Astrocyte (in vitro differentiated cells and primary cell): Measurements from ENCODE around the gene RETREG2. TPM values are rescaled to one million over a fixed set of nuclear protein-coding genes. Genes with fewer than 3 reads are reported as not detected.
A peak's percentile ranks its signal among the peaks of the same experiment; 100 is the strongest.

Source experiments
- DNase-seq: peaks from one replicate; pipeline ENCODE4 v3.0.0-alpha.2; 2010; ENCODE audit warnings: low read depth
- FAIRE-seq: peaks from 2 replicates; lab custom pipeline; 2011; peaks lifted over from hg19 to GRCh38; lab: Jason Lieb, UNC
- H2AFZ ChIP-seq: 2 replicates; pipeline ENCODE4 v1.6.0; 2012; ENCODE audit warnings: low read depth, low read length, inconsistent platforms
- H3K27ac ChIP-seq: 2 replicates; pipeline ENCODE4 v1.5.1; 2011; ENCODE audit warnings: low read depth, low read length, inconsistent platforms
- H3K27me3 ChIP-seq: 2 replicates; pipeline ENCODE4 v1.6.0; 2011; ENCODE audit warnings: low read length, inconsistent platforms; ENCODE audit not compliant: insufficient read depth
- H3K36me3 ChIP-seq: 2 replicates; pipeline ENCODE4 v1.5.1; 2011; ENCODE audit warnings: low read length, inconsistent platforms; ENCODE audit not compliant: insufficient read depth
- H3K4me1 ChIP-seq: 2 replicates; pipeline ENCODE4 v1.5.1; 2011; ENCODE audit warnings: low read length, inconsistent platforms; ENCODE audit not compliant: insufficient read depth
- H3K4me2 ChIP-seq: 2 replicates; pipeline ENCODE4 v1.6.0; 2012; ENCODE audit warnings: low read length, inconsistent platforms
- H3K4me3 ChIP-seq: 2 replicates; pipeline ENCODE4 v1.5.1; 2011; ENCODE audit warnings: low read depth, mild to moderate bottlenecking, low read length, inconsistent platforms; ENCODE audit not compliant: insufficient read depth
- H3K79me2 ChIP-seq: 2 replicates; pipeline ENCODE4 v1.6.0; 2012; ENCODE audit warnings: mild to moderate bottlenecking, low read length, inconsistent platforms; ENCODE audit not compliant: insufficient read depth
- H3K9ac ChIP-seq: 2 replicates; pipeline ENCODE4 v1.6.0; 2012; ENCODE audit warnings: mild to moderate bottlenecking, low read length, inconsistent platforms
- H3K9me3 ChIP-seq: 2 replicates; pipeline ENCODE4 v1.5.1; 2012; ENCODE audit warnings: low read depth, mild to moderate bottlenecking, low read length, inconsistent platforms; ENCODE audit not compliant: insufficient read depth
- H4K20me1 ChIP-seq: 2 replicates; pipeline ENCODE4 v1.6.0; 2012; ENCODE audit warnings: low read length, inconsistent platforms; ENCODE audit not compliant: insufficient read depth
- H3K27ac Mint-ChIP-seq: one replicate; pipeline ENCODE4 v1.8.0; 2021; ENCODE audit warnings: mild to moderate bottlenecking, mixed read lengths; ENCODE audit not compliant: unreplicated experiment
- H3K27me3 Mint-ChIP-seq: one replicate; pipeline ENCODE4 v1.8.0; 2021; ENCODE audit warnings: low read depth, mixed read lengths; ENCODE audit not compliant: unreplicated experiment
- H3K36me3 Mint-ChIP-seq: one replicate; pipeline ENCODE4 v1.8.0; 2021; ENCODE audit warnings: low read depth, mixed read lengths; ENCODE audit not compliant: unreplicated experiment
- H3K4me1 Mint-ChIP-seq: one replicate; pipeline ENCODE4 v1.8.0; 2021; ENCODE audit warnings: low read depth, mixed read lengths; ENCODE audit not compliant: unreplicated experiment
- H3K4me3 Mint-ChIP-seq: one replicate; pipeline ENCODE4 v1.8.0; 2021; ENCODE audit warnings: mild to moderate bottlenecking, moderate library complexity, mixed read lengths; ENCODE audit not compliant: unreplicated experiment
- H3K9me3 Mint-ChIP-seq: one replicate; pipeline ENCODE4 v1.8.0; 2021; ENCODE audit warnings: mild to moderate bottlenecking, mixed read lengths; ENCODE audit not compliant: unreplicated experiment
- EZH2 ChIP-seq: IDR thresholded peaks from 2 replicates; pipeline ENCODE4 v1.6.1; 2012; ENCODE audit warnings: mild to moderate bottlenecking, low read length, inconsistent platforms; ENCODE audit not compliant: insufficient read depth
- total RNA-seq: library from RNA; stranded (reverse); gene quantifications from 2 replicates; pipeline ENCODE4 v1.2.1, GENCODE V29; 2021
- TF ChIP-seq, protein P1 (sequence below): IDR thresholded peaks from 2 replicates; pipeline ENCODE4 v1.5.1; 2011; ENCODE audit warnings: low read depth, mild to moderate bottlenecking, inconsistent platforms, low read length, moderate library complexity; ENCODE audit not compliant: insufficient read depth

The RETREG2 gene
- total RNA-seq, 1 donor from 2014 or later, result 54.8 TPM

DNA sequence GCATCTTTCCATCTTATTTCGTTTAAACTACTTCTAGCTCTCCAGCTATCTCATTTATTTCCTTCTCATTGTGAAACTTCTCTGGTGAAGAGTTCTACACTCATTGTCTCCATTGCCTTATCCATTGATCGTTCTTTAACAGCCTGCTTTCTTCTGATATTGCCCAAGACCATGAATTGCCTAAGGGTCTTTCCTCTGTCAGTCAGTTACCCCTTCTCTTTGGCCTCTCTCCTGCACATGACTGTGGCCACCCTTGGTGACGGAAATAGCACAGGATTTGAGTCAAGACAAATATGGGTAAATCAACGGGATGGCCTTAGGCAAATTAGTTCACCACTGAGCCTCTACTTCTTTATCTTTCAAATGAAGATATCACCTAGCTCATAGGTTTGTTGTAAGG lies 44.1 kb upstream of the RETREG2 start:
- Histone ChIP-seq H3K4me3 (no peak overlapping the region), H3K9ac (no peak overlapping the region), H4K20me1 (peaks cover 4% of the 10 kb centered on the region), H3K4me1 (no peaks in the 10 kb centered on the region), H2AFZ (no peak overlapping the region), H3K9me3 (no peaks in the 10 kb centered on the region), H3K36me3 (no peaks in the 10 kb centered on the region), H3K79me2 (no peaks in the 10 kb centered on the region), H3K27ac (no peak overlapping the region), H3K4me2 (no peak overlapping the region), H3K27me3 (no peaks in the 10 kb centered on the region)
- Mint-ChIP-seq H3K4me3 (no peak overlapping the region), H3K27ac (no peak overlapping the region), H3K4me1 (no peaks in the 10 kb centered on the region), H3K36me3 (peaks cover 5% of the 10 kb centered on the region), H3K27me3 (peaks cover 18% of the 10 kb centered on the region), H3K9me3 (no peaks in the 10 kb centered on the region)
- DNase-seq (no peak), FAIRE-seq (no peak)
- TF ChIP-seq, protein P1, sequence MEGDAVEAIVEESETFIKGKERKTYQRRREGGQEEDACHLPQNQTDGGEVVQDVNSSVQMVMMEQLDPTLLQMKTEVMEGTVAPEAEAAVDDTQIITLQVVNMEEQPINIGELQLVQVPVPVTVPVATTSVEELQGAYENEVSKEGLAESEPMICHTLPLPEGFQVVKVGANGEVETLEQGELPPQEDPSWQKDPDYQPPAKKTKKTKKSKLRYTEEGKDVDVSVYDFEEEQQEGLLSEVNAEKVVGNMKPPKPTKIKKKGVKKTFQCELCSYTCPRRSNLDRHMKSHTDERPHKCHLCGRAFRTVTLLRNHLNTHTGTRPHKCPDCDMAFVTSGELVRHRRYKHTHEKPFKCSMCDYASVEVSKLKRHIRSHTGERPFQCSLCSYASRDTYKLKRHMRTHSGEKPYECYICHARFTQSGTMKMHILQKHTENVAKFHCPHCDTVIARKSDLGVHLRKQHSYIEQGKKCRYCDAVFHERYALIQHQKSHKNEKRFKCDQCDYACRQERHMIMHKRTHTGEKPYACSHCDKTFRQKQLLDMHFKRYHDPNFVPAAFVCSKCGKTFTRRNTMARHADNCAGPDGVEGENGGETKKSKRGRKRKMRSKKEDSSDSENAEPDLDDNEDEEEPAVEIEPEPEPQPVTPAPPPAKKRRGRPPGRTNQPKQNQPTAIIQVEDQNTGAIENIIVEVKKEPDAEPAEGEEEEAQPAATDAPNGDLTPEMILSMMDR, result no peak
- no peak for TF ChIP-seq EZH2

DNA sequence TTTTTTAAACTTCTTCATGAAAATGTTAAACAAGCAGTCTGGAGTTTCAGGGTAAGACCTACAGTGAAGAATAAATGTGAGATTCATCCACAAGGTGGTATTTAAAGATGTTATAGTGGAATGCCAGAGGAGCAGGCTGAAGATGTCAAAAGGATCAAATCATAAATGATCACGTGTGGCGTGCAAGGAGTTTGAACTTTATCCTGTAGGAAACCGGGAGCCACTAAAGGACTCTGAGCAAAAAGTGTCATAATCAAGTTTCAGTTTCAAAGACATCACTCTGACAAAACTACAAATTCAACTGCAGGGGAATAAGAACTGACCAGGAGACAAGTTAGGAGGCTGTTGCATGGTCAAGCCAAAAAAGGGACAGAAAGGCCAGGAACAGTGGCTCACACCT lies 37.4 kb upstream of the RETREG2 start:
- Mint-ChIP-seq H3K4me3 (no peak overlapping the region), H3K4me1 (peaks cover 2% of the 10 kb centered on the region), H3K9me3 (no peaks in the 10 kb centered on the region), H3K27me3 (no peaks in the 10 kb centered on the region), H3K27ac (no peak overlapping the region), H3K36me3 (peaks cover 18% of the 10 kb centered on the region)
- H3K9ac ChIP-seq, result no peak overlapping the region
- TF ChIP-seq, protein P1, result no peak
- no peak for TF ChIP-seq EZH2
- peaks cover 10% of the 10 kb centered on the region for H3K4me1 ChIP-seq
- H4K20me1 ChIP-seq, result peaks cover 5% of the 10 kb centered on the region
- H3K9me3 ChIP-seq, result peaks cover 3% of the 10 kb centered on the region
- H3K27me3 ChIP-seq, result no peaks in the 10 kb centered on the region
- no peak overlapping the region for H2AFZ ChIP-seq
- no peak for FAIRE-seq
- no peaks in the 10 kb centered on the region for H3K79me2 ChIP-seq
- no peak overlapping the region for H3K27ac ChIP-seq
- H3K4me2 ChIP-seq, result no peak overlapping the region
- H3K4me3 ChIP-seq, result no peak overlapping the region
- no peak for DNase-seq
- no peaks in the 10 kb centered on the region for H3K36me3 ChIP-seq

DNA sequence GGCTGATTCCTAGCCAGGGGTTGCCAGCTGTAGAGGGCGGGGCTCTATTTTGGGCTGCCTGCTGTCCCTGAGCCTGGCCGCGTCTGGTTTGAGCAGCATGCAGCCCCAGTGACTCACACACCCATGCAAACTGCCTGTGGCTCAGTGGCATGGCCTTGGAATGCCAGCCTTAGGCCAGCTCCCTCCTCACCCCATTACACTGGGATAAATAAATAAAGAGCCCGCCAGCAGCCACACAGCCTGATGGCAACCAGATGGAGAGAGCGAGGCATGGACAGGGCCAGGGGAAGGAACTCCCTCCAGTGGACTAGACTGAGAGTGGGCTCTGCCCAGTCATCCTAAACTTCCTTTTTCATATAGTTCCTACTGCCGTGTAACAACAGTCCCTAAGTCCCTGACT lies 35.7 kb upstream of the RETREG2 start:
- peak; percentile 68 for DNase-seq
- H3K4me2 ChIP-seq, result no peak overlapping the region
- no peak overlapping the region for H3K27ac ChIP-seq

More for the DNA sequence above, 35.7 kb upstream of the RETREG2 start:
- Histone ChIP-seq H3K79me2 (no peaks in the 10 kb centered on the region), H3K36me3 (no peaks in the 10 kb centered on the region), H3K9me3 (peaks cover 3% of the 10 kb centered on the region), H3K4me3 (no peak overlapping the region), H3K9ac (no peak overlapping the region), H3K4me1 (peaks cover 10% of the 10 kb centered on the region), H3K27me3 (no peaks in the 10 kb centered on the region), H2AFZ (no peak overlapping the region), H4K20me1 (peaks cover 5% of the 10 kb centered on the region)
- Mint-ChIP-seq H3K4me3 (no peak overlapping the region), H3K36me3 (peaks cover 25% of the 10 kb centered on the region), H3K27ac (no peak overlapping the region), H3K9me3 (no peaks in the 10 kb centered on the region), H3K4me1 (peaks cover 2% of the 10 kb centered on the region), H3K27me3 (no peaks in the 10 kb centered on the region)
- no peak for FAIRE-seq
- TF ChIP-seq, protein P1, result no peak
- no peak for TF ChIP-seq EZH2
